ENCODE results near the gene EYS.

Gene EYS

GRCh38 chr6:64507661-64508060, 1199.4 kb downstream of the EYS start:
- no peak for TF ChIP-seq CTCF (IDR thresholded peaks at IDR 0.05)
- no peaks in the 10 kb centered on the region for H3K36me3 Mint-ChIP-seq (ENCODE audit: low read depth)
- no peaks in the 10 kb centered on the region for H3K27me3 Mint-ChIP-seq (ENCODE audit: low read depth, poor library complexity)
- no peak overlapping the region for H3K27ac Mint-ChIP-seq
- H3K4me3 Mint-ChIP-seq: no peak overlapping the region
- peaks cover 5% of the 10 kb centered on the region for H3K4me1 Mint-ChIP-seq
- no peaks in the 10 kb centered on the region for H3K9me3 Mint-ChIP-seq
- no peak for DNase-seq

GRCh38 chr6:64505312-64505711, 1201.7 kb downstream of the EYS start:
- no peaks in the 10 kb centered on the region for H3K9me3 Mint-ChIP-seq
- DNase-seq: peak; percentile 45
- no peak overlapping the region for H3K27ac Mint-ChIP-seq
- H3K27me3 Mint-ChIP-seq (ENCODE audit: low read depth, poor library complexity): no peaks in the 10 kb centered on the region
- peak; percentile 58 for TF ChIP-seq CTCF (IDR thresholded peaks at IDR 0.05)
- no peaks in the 10 kb centered on the region for H3K36me3 Mint-ChIP-seq (ENCODE audit: low read depth)
- no peak overlapping the region for H3K4me3 Mint-ChIP-seq
- H3K4me1 Mint-ChIP-seq: peaks cover 5% of the 10 kb centered on the region

DNA sequence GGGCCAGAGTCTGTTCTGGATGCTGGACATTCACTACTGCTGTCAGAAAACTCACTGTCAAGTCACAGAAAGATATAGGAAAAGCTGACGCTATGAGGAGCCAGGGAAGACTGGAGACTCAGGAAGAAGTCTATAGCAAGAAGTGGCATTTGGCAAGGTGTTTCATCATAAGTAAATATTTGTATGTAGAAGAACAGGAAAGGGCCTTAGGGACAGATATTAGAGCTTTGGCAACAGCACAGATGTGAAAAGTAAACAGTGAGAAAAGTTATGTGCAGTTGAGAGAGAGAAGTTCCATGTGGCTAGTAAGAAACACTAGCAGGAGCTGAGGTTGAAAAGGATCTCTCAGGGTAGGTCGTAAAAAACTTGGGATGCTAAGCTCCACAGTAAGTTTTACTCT, 1202.5 kb downstream of the EYS start:
- Mint-ChIP-seq H3K27ac (no peak overlapping the region), H3K4me3 (no peak overlapping the region)

DNA sequence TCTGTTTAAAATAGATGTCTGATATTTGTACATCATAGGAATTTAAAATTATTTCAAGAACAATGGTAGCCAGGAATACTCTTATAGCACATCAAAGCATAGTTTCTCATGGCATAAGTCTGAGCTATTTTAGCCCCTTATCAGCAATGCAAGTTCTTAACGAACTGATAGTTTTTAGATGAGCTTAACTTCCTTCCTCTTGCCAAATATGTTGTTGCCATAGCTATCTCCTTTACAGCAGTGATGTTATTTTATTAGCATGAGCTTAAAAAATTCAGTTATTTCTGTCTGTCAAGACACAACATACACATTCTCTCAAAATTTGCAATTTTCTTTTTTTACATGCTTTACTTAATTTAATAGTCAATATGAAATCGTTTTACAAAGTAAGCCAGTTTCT, 1204.2 kb downstream of the EYS start:
- Mint-ChIP-seq H3K27me3 (ENCODE audit: low read depth, poor library complexity) (no peaks in the 10 kb centered on the region), H3K4me3 (no peak overlapping the region), H3K27ac (no peak overlapping the region), H3K36me3 (ENCODE audit: low read depth) (no peaks in the 10 kb centered on the region), H3K4me1 (peaks cover 5% of the 10 kb centered on the region), H3K9me3 (no peaks in the 10 kb centered on the region)
- no peak for DNase-seq
- TF ChIP-seq CTCF (IDR thresholded peaks at IDR 0.05): no peak

More for the DNA sequence above, 1202.5 kb downstream of the EYS start:
- Mint-ChIP-seq H3K4me1 (peaks cover 5% of the 10 kb centered on the region), H3K27me3 (ENCODE audit: low read depth, poor library complexity) (no peaks in the 10 kb centered on the region), H3K9me3 (no peaks in the 10 kb centered on the region), H3K36me3 (ENCODE audit: low read depth) (no peaks in the 10 kb centered on the region)
- no peak for DNase-seq
- no peak for TF ChIP-seq CTCF (IDR thresholded peaks at IDR 0.05)

DNA sequence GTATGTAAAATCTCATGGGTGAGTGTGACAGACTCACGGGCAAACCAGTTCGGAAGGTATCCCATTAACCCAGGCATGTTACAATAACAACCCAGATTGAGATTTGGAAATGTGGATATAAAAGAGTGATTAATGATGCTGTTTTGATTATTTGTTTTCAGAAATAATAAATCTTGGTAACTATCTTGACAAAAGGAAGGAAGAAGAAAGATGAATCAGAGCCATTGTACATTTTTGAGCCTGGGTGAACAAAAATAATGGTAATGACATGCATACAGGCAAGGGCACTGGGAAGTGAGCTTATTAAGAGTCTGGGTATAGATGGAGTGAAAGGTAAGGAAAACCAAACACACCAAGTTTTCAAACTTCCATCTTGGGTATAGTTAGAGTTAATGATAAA, 1209.4 kb downstream of the EYS start:
- no peaks in the 10 kb centered on the region for H3K27me3 Mint-ChIP-seq (ENCODE audit: low read depth, poor library complexity)
- TF ChIP-seq CTCF (IDR thresholded peaks at IDR 0.05): no peak
- no peak overlapping the region for H3K4me3 Mint-ChIP-seq
- H3K4me1 Mint-ChIP-seq: no peaks in the 10 kb centered on the region
- H3K27ac Mint-ChIP-seq: no peak overlapping the region
- H3K36me3 Mint-ChIP-seq (ENCODE audit: low read depth): no peaks in the 10 kb centered on the region
- H3K9me3 Mint-ChIP-seq: no peaks in the 10 kb centered on the region
- DNase-seq: no peak

DNA sequence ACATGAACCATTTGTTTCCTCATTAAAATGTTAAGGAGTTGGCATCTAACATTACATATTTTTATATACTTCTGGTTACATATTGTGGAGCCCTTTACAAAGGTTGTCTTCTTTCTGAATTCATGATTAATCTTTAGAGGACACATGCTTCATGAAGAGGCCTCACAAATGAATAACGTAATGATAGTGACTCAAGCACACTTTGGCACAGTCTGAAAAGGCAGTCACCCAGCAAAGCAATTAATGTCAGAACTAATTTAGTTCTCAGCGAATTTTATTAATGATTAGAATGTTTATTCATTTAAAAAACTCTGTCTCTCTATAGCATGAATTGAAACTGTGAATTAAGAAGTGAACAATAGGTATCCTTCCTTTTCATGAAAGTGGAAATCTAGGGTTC, 1217.3 kb downstream of the EYS start:
- TF ChIP-seq CTCF (IDR thresholded peaks at IDR 0.05): no peak
- H3K36me3 Mint-ChIP-seq (ENCODE audit: low read depth): no peaks in the 10 kb centered on the region
- H3K4me3 Mint-ChIP-seq: no peak overlapping the region
- no peak overlapping the region for H3K27ac Mint-ChIP-seq
- H3K27me3 Mint-ChIP-seq (ENCODE audit: low read depth, poor library complexity): no peaks in the 10 kb centered on the region
- DNase-seq: no peak
- H3K9me3 Mint-ChIP-seq: no peaks in the 10 kb centered on the region
- peaks cover 17% of the 10 kb centered on the region for H3K4me1 Mint-ChIP-seq
